ENCODE results near the gene CBY3.
"Not testable (repeated sequence)": the region's sequence is repeated elsewhere in the genome, so short reads cannot be mapped to it uniquely, and the experiment has no call there.

GRCh38 chr5:179697543-179697942 is 16.7 kb upstream of the CBY3 start:
- TF ChIP-seq CTCF (IDR thresholded peaks at IDR 0.05); POLR2AphosphoS5 (IDR thresholded peaks at IDR 0.05); POLR2A (IDR thresholded peaks at IDR 0.05); EP300 (IDR thresholded peaks at IDR 0.05; ENCODE audit: low read depth): not testable (repeated sequence)

Data from transverse colon (tissue), 4 donors.